ENCODE data around the gene STRIP2.

STRIP2 gene

GRCh38 chr7:129417073-129417472, 17.2 kb upstream of the STRIP2 start:
- DNase-seq (ENCODE audit: low read depth) = no peak
- no peak for TF ChIP-seq CTCF (IDR thresholded peaks at IDR 0.05; ENCODE audit: low read depth, low read length, missing control alignments)
- in situ Hi-C loops (cut with HindIII; ENCODE audit: low sequenced_read_pairs) = no loop called here
- H3K4me3 ChIP-seq (ENCODE audit: low read depth, low read length) = no peak overlapping the region

DNA sequence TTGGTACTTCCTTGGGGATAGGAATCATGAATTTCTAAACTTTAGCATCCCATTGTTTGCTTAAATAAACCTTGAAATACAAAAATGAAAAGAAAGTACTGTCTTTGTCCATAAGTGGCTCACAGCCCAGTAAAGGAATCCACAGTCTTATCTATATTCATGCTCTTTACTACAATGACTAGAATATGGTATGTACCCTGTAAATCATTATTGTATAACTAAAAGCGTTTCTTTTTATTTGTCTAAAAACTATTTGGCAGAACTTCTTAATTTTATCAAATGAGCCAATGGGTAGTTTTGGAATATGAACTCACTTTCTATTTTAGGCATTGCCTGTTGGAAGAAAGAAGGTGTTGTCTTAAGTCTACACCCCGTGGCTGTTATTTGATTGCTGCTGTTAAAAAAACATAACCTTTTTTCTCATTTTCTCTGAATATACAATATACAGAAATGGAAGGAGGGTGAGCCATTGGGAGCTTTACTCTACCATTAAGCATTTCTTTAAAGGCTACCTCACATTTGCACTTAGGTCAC, 12.4 kb upstream of the STRIP2 start:
- H3K4me3 ChIP-seq (ENCODE audit: low read depth, low read length) = no peak overlapping the region
- TF ChIP-seq CTCF (IDR thresholded peaks at IDR 0.05; ENCODE audit: low read depth, low read length, missing control alignments) = no peak
- in situ Hi-C loops (cut with HindIII; ENCODE audit: low sequenced_read_pairs) = no loop called here
- DNase-seq (ENCODE audit: low read depth) = no peak

DNA sequence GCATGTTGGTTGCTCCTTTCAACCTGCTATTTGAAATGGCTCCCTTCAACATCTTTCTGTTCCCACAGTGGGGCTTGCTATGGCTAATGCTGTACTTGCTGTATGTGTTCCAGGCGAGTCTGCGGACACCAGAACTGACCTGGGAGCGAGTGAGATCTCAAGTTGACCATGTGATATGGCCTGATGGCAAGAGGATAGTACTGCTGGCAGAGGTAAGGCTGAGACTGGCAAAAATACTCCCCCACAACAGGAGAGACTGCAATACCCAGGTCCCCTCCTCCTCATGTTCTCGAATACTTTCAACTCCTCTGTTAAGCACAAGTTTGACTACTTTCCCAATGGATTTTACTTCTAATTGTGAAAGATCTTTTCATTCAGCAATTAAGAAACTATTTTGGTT, 11.5 kb upstream of the STRIP2 start:
- in situ Hi-C loops (cut with HindIII; ENCODE audit: low sequenced_read_pairs) = no loop called here
- no peak for TF ChIP-seq CTCF (IDR thresholded peaks at IDR 0.05; ENCODE audit: low read depth, low read length, missing control alignments)
- no peak for DNase-seq (ENCODE audit: low read depth)
- H3K4me3 ChIP-seq (ENCODE audit: low read depth, low read length) = no peak overlapping the region

DNA sequence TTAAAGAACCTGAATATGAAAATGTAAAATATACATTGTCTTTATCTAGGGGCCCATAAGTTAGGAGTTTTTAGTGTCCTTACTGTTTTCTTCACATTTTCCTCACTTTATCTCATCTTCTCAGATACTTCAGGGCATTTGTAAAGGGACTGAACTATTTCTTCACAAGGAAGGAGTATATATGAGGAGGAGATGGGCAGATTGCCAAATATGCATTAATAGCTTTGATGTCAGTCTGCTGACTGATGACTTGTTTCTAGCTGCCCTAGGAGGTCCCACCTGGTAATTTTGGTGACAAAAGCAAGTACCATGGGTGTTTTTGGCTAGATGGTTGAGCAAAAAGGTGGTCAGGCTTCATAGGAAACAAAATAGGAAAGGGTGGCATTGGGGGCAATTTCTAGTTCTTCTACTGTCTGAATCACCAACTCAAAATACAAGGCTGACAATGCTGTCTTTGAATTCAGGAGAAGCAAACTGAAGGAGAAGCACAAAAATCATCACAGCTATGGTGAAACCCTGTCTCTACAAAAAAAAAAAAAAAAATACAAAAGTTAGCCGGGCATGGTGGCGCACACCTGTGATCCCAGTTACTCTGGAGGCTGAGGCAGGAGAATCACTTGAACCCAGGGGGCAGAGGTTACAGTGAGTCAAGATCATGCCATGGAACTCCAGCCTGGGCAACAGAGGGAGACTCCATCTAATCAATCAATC, 10.4 kb upstream of the STRIP2 start:
- no peak for DNase-seq (ENCODE audit: low read depth)
- in situ Hi-C loops (cut with HindIII; ENCODE audit: low sequenced_read_pairs) = no loop called here
- no peak for TF ChIP-seq CTCF (IDR thresholded peaks at IDR 0.05; ENCODE audit: low read depth, low read length, missing control alignments)
- H3K4me3 ChIP-seq (ENCODE audit: low read depth, low read length) = no peak overlapping the region

GRCh38 chr7:129426482-129426881, 7.8 kb upstream of the STRIP2 start:
- TF ChIP-seq CTCF (IDR thresholded peaks at IDR 0.05; ENCODE audit: low read depth, low read length, missing control alignments) = no peak
- in situ Hi-C loops (cut with HindIII; ENCODE audit: low sequenced_read_pairs) = no loop called here
- DNase-seq (ENCODE audit: low read depth) = no peak
- H3K4me3 ChIP-seq (ENCODE audit: low read depth, low read length) = no peak overlapping the region

DNA sequence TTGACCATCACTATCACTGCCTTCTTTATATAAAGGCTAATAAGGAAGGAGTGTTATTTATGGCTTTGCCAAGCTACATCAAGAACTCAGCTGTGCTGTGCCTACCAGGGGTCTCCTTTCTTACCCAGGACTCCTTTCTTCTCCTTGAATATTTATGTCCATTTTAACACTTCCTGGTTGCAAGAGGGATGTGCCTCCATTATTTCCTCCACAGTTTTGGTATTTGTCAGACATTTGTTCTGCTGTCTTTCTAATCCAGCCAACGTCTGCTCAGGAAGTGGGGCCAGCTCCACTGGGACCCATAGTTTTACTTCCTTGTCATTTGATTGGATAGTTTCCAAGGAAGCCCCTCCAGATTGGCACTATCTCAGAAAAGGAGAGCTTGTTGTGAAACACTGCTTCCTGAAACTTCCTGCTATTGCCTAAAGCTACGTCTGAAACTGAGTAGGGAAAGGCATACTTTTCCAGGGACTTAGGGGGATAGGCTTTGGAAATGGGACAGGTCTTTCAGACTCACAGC, 6.6 kb upstream of the STRIP2 start:
- no peak for DNase-seq (ENCODE audit: low read depth)
- in situ Hi-C loops (cut with HindIII; ENCODE audit: low sequenced_read_pairs) = no loop called here
- H3K4me3 ChIP-seq (ENCODE audit: low read depth, low read length) = no peak overlapping the region
- TF ChIP-seq CTCF (IDR thresholded peaks at IDR 0.05; ENCODE audit: low read depth, low read length, missing control alignments) = no peak

Measured in astrocyte of the cerebellum (primary cell).